GM23248 (cell line): ENCODE measurements around the gene AQP9.

Experiments
- EZH2 ChIP-seq: fragments of 200-600 bp; sonication (generic); IDR thresholded peaks from 2 replicates; pipeline ENCODE4 v1.6.1; 2018; ENCODE audit warnings: antibody characterized with exemption, mild to moderate bottlenecking; ENCODE audit not compliant: insufficient read depth, poor library complexity, severe bottlenecking
- EZH2phosphoT487 ChIP-seq: fragments of 200-600 bp; sonication (generic); IDR thresholded peaks from 2 replicates; pipeline ENCODE4 v1.6.1; 2018; ENCODE audit warnings: antibody characterized with exemption, moderate library complexity, mild to moderate bottlenecking, low read depth; ENCODE audit not compliant: insufficient read depth

DNA sequence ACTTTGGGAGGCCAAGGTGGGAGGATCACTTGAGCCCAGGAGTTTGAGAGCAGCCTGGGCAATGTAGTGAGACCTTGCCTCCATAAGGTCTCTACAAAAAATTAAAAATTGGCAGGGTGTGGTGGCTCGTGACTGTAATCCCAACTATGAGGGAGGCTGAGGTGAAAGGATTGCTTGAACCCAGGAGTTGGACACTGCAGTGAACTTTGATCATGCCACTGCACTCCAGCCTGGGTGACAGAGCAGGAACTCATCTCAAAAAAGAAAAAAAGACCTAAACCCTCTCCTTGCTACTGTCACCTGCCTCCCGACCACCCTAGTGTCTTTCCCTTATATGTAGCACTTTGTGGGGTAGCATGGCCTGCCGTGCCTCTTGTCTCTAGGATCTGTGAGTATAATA is 23.8 kb upstream of the AQP9 start:
- no peak for TF ChIP-seq EZH2
- TF ChIP-seq EZH2phosphoT487 = no peak
